ENCODE data around the gene IGSF21. TPM values are rescaled to one million over a fixed set of nuclear protein-coding genes. Genes with fewer than 3 reads are reported as not detected.
A peak's percentile ranks its signal among the peaks of the same experiment; 100 is the strongest.

Gene IGSF21
- total RNA-seq, 1 donor from 2014 or later = 1.8 TPM

GRCh38 chr1:18109756-18110597 lies 2.4 kb downstream of the IGSF21 start:
- intact Hi-C loops (cut with DNase I) = no loop called here
- Histone ChIP-seq H3K27ac (no peak overlapping the region), H3K9me3 (no peaks in the 10 kb centered on the region), H3K27me3 (ENCODE audit: low read depth) (peaks cover 95% of the 10 kb centered on the region), H3K36me3 (no peaks in the 10 kb centered on the region), H3K4me3 (peak overlapping the region; percentile 22), H3K4me1 (peaks cover 16% of the 10 kb centered on the region)
- peak; percentile 16 for TF ChIP-seq CTCF (IDR thresholded peaks at IDR 0.05)
- peak; percentile 22 to 30 for ATAC-seq
- no peak for DNase-seq

- Histone ChIP-seq H3K36me3 (no peaks in the 10 kb centered on the region), H3K27me3 (ENCODE audit: low read depth) (peaks cover 93% of the 10 kb centered on the region), H3K27ac (no peak overlapping the region), H3K4me1 (peaks cover 16% of the 10 kb centered on the region), H3K4me3 (peak overlapping the region; percentile 22), H3K9me3 (no peaks in the 10 kb centered on the region)
- DNase-seq (no peak), ATAC-seq (no peak)
- intact Hi-C loops (cut with DNase I) = no loop called here
- no peak for TF ChIP-seq CTCF (IDR thresholded peaks at IDR 0.05)
Measured at GRCh38 chr1:18110598-18110939, 3.0 kb downstream of the IGSF21 start.

- ATAC-seq = peak in 1 of 2 donors; percentile 18
- intact Hi-C loops (cut with DNase I) = no loop called here
Measured at GRCh38 chr1:18110968-18111367, 3.4 kb downstream of the IGSF21 start.

GRCh38 chr1:18111605-18112297 lies 4.2 kb downstream of the IGSF21 start:
- intact Hi-C loops (cut with DNase I) = no loop called here
- ATAC-seq (no peak), DNase-seq (no peak)
- Histone ChIP-seq H3K4me1 (peaks cover 16% of the 10 kb centered on the region), H3K9me3 (no peaks in the 10 kb centered on the region), H3K27me3 (ENCODE audit: low read depth) (peaks cover 88% of the 10 kb centered on the region), H3K36me3 (no peaks in the 10 kb centered on the region), H3K4me3 (no peak overlapping the region), H3K27ac (no peak overlapping the region)
- no peak for TF ChIP-seq CTCF (IDR thresholded peaks at IDR 0.05)

More at GRCh38 chr1:18110968-18111367, 3.4 kb downstream of the IGSF21 start:
- H3K4me3 ChIP-seq = peak overlapping the region; percentile 22
- no peaks in the 10 kb centered on the region for H3K36me3 ChIP-seq
- H3K27ac ChIP-seq = no peak overlapping the region
- TF ChIP-seq CTCF (IDR thresholded peaks at IDR 0.05) = no peak
- peaks cover 89% of the 10 kb centered on the region for H3K27me3 ChIP-seq (ENCODE audit: low read depth)
- H3K9me3 ChIP-seq = no peaks in the 10 kb centered on the region
- peaks cover 16% of the 10 kb centered on the region for H3K4me1 ChIP-seq
- DNase-seq = no peak

- ATAC-seq (no peak), DNase-seq (no peak)
- peaks cover 88% of the 10 kb centered on the region for H3K27me3 ChIP-seq (ENCODE audit: low read depth)
Measured at GRCh38 chr1:18112611-18113010, 5.0 kb downstream of the IGSF21 start.

More at GRCh38 chr1:18112611-18113010, 5.0 kb downstream of the IGSF21 start:
- Histone ChIP-seq H3K36me3 (no peaks in the 10 kb centered on the region), H3K27ac (no peak overlapping the region), H3K4me3 (no peak overlapping the region), H3K4me1 (peaks cover 16% of the 10 kb centered on the region), H3K9me3 (no peaks in the 10 kb centered on the region)
- intact Hi-C loops (cut with DNase I) = no loop called here
- no peak for TF ChIP-seq CTCF (IDR thresholded peaks at IDR 0.05)
